HG02943 (cell line): ENCODE results near the gene PDLIM7.
"Not testable (repeated sequence)": the region's sequence is repeated elsewhere in the genome, so short reads cannot be mapped to it uniquely, and the experiment has no call there.

ENCODE experiments used
- ATAC-seq: cut with Tn5 transposase; IDR thresholded peaks from one replicate; pipeline ENCODE4 v1.9.1; 2021; ENCODE audit warnings: mild to moderate bottlenecking, low read depth, moderate library complexity; ENCODE audit not compliant: unreplicated experiment

The PDLIM7 gene

GRCh38 chr5:177492841-177493240 lies 4.6 kb downstream of the PDLIM7 start:
- ATAC-seq: no peak

DNA sequence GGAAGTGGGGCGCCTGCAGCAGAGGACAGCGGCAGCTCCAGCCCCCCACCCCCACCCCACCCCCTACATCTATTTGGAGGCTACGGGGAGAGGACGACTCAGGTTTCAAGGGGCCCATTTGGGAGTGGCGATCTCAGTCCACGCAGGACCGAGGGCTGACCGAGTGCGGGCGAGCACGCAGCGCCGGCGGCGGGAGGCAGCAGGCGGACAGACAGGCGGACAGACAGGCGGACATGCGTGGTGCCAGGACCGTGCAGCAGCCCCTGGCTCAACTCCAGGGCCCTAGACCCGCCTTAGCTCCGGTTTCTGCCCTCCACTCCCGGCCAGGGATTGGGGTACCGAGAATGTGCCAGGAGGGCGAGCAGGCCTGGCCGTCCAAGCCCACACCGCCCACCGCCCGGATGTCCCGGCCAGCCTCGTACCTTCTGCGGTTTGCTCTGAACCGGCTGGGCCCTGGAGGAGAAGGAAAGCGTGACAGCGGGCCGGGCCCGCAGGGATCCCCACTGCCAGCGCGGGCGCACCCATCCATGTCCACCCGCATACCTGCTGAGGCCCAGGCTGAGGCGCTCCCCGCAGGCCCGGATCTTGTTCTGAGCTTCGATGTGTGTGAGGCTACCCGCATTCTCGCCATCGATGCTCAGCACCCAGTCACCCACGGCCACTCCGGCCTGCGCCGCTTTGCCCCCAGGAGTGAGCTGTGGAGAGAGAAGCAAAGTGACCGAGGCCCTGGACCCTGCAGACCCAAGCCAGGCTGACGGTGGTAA lies 5.2 kb downstream of the PDLIM7 start:
- no peak for ATAC-seq

GRCh38 chr5:177491429-177491945 lies 5.9 kb downstream of the PDLIM7 start:
- ATAC-seq: no peak

DNA sequence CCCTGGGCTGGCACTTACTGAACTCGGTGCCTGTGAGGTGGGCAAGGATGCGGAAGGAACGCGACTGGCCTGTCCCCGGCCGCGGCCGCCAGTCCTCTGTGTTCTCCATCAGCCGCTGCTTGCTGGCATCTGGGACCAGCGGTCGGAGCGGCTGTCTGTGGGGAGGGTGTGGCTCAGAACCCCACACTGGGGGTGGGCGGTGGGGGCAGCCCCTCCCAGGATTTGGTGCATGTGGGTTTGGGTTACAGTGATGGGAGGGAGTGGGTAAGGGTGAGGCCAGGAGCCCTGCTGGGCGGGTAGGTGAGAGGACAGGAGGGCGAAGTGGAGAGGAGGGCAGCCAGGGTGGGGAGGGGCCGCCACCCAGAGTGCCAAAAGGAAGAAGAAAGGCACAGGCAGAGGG lies 6.4 kb downstream of the PDLIM7 start:
- no peak for ATAC-seq

DNA sequence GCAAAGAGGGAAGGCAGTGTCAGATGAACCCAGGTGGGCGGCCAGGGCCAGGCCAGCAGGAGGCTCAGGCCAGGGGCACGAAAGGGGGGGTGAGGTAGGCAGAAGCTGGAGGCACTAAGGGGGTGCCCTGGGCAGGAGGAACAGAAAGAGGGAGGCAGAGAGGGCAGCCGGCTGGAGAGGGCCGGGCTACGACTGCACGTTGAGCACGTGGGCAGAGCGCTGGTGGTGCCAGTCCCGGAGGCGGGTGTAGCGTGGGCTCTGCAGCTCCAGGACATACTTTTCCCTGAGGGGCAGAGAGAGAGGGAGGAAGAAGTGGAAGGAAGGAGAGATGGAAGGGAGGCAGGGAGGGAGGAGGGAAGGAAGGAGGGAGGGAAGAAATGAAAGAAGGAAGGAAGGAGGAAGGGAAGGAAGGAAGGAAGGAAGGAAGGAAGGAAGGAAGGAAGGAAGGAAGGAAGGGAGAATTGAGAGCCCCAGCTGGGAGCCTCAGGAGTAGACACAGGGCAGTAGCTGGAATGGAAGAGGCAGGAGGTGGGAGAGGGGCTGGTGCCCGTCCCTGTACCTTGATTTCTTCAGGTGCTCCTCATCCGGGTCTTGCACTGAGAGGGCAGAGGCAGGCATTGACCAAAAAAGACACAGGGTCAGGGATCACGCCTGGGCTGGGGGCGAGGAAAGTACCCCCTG lies 7.0 kb downstream of the PDLIM7 start:
- ATAC-seq: no peak

DNA sequence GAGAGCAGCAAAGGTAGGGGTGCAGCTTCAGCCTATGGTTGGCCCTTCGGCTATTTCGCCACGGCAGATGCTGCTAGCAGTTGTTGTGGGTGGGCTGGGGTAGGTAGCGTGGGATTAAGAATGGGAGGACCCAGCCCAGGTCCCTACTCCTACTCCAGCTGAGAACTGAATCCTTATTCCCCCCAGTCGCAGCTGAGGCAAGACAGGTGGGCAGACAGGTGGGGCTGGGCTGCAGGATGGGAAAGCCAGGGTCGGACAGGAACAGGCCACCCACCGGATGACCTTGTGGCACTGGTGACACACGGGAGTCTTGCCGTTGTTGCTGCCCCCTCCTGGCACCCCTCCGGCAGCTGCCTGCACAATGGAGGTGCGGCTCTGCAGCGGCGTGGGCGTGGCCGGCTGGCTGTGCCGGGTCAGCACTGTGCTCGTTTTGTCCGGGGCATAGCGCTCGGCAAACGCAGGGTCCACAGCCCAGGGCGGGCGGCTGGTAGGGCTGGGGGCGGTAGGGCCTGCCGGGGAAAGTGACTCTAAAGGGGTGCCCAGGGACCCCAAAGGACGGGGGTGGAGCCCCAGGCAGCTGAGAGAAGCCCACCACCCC lies 8.2 kb downstream of the PDLIM7 start:
- no peak for ATAC-seq

- no peak for ATAC-seq
Measured at GRCh38 chr5:177487975-177488374, 9.4 kb downstream of the PDLIM7 start.

DNA sequence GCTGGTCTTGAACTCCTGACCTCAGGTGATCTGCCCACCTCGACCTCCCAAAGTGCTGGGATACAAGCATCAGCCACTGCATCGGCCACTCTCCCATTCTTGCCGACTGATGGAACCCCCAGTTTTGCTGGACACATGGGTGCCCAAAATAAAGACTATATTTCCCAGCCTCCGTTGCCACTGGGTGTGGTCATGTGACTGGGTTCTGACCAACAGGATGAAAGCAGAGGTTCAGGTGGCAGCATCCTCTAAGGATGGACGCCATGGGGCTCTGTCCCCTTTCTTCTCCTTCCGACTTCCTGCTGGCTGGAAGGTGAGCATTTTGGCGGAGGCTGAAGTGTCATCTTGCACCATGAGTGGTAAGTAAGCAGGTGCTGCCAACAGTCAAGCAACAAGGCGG lies 10.3 kb downstream of the PDLIM7 start:
- no peak for ATAC-seq

GRCh38 chr5:177486256-177486655 lies 11.1 kb downstream of the PDLIM7 start:
- no peak for ATAC-seq

DNA sequence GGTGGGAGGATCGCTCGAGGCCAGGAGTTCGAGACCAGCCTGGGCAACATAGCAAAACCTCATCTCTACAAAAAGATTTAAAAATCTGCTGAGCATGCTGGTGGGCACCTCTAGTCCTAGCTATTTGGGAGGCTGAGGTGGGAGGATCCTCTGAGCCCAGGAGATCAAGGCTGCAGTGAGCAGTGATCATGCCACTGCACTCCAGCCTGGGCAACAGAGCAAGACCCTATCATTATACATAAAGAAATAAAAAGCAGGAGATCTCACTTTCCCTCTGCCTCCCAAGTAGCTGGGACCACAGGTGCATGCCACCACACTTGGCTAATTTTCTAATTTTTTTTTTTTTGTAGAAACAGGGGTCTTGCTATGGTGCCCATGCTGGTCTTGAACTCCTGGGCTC lies 11.7 kb downstream of the PDLIM7 start:
- ATAC-seq: not testable (repeated sequence)

DNA sequence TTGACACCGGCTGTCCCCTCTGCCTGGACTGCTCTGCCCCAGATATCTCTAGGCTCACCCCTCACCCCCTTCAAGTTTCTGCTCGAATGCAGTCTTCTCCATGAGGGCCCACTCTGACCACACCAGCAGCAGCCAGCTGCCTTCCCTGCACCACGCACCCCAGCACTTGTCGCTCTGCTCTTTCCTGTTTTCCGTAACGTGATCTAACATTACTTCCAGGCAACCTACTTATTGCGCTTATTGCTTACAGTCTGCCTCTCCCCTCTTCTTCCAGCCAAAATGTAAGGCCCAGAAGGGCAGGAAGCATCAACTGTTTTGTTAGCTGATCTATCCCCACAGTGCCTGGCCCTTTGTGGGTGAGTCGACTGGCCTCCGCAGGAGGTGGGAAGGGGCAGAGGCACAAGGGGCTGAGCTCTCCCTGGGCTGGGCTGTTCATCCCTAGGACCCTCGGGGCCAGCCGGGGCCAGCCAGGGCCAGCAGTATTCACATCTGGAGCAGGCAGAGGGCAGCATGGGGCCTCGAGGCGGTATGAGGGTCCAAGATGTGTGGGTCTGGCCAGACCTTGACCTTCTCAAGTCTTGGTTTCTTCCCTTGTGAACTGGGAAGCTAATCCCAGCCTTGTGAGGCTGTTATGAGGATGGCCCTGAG lies 12.4 kb downstream of the PDLIM7 start:
- no peak for ATAC-seq

GRCh38 chr5:177483994-177484901 lies 13.2 kb downstream of the PDLIM7 start:
- no peak for ATAC-seq

GRCh38 chr5:177483042-177483441 lies 14.4 kb downstream of the PDLIM7 start:
- no peak for ATAC-seq

DNA sequence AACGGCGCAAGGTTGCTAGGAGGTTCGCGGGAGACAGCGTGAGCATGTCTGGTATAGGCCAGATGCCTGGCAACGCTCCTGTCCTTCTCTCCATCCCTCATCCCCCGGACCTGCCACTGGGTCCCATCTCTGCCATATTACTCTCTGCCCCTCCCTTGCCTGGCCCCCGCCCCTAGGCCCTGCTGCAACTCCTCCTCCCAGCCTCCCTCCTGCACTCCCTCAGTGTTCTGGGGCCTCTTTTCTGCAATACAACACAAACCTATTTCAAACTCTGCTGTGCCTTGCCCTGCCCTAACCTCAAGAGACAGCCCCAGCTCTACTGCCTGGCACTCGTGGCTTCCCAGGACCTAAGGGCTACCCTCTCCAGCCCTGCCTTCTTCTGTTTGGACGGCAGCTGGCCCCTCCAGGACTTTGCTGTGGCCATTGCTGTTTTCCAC lies 15.0 kb downstream of the PDLIM7 start:
- ATAC-seq: no peak

DNA sequence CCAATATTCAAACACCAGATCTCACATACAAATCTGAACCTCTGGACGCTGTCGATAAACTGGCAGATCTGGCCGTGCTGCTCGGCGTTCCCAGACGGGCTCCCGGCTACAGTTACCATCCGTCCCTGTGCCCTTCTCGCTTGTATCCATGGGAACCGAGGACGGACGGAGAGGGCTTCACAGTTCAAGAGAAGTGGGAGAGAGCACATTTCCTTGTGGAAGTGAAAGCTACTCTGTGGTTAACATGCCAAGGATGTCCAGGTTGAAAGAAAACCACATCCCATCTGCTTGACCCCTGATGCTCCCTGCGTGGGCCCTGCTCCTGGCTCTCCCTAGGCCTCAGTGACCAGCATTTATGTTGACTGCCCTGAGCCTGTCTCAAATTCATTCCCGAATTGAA lies 17.6 kb downstream of the PDLIM7 start:
- ATAC-seq: no peak

GRCh38 chr5:177478711-177479646 lies 18.4 kb downstream of the PDLIM7 start:
- no peak for ATAC-seq

GRCh38 chr5:177477701-177478477 lies 19.5 kb downstream of the PDLIM7 start:
- ATAC-seq: no peak
